Cerebellar cortex (tissue), 1 donor: Measurements from ENCODE around the gene PRKAR2A.

Experiments
- DNase-seq: peaks from one replicate; pipeline ENCODE4 v3.0.0-alpha.2; 2015; ENCODE audit warnings: low spot score

Gene PRKAR2A

GRCh38 chr3:48847504-48848423 is at the start of gene PRKAR2A:
Gene PRKAR2A (minus strand): TSS chr3:48847874. CDS start chr3:48847596, 278 bp downstream.
- DNase-seq: peak; percentile 90

GRCh38 chr3:48896936-48897335 is 49.3 kb upstream of the PRKAR2A start:
- DNase-seq: no peak

- DNase-seq: no peak
Observed at GRCh38 chr3:48894516-48894915, 46.8 kb upstream of the PRKAR2A start.

- no peak for DNase-seq
Observed at GRCh38 chr3:48891606-48892005, 43.9 kb upstream of the PRKAR2A start.

GRCh38 chr3:48885753-48886152 is 38.1 kb upstream of the PRKAR2A start:
- DNase-seq: no peak

GRCh38 chr3:48881652-48882114 is 34.0 kb upstream of the PRKAR2A start:
- no peak for DNase-seq

GRCh38 chr3:48881006-48881405 is 33.3 kb upstream of the PRKAR2A start:
- DNase-seq: no peak

- no peak for DNase-seq
Observed at GRCh38 chr3:48879994-48880377, 32.3 kb upstream of the PRKAR2A start.

GRCh38 chr3:48879307-48879993 is 31.8 kb upstream of the PRKAR2A start:
- no peak for DNase-seq

GRCh38 chr3:48877671-48878070 is 30.0 kb upstream of the PRKAR2A start:
- no peak for DNase-seq

- no peak for DNase-seq
Observed at GRCh38 chr3:48863122-48863521, 15.4 kb upstream of the PRKAR2A start.

- no peak for DNase-seq
Observed at GRCh38 chr3:48859206-48859605, 11.5 kb upstream of the PRKAR2A start.

- DNase-seq: no peak
Observed at GRCh38 chr3:48858709-48859108, 11.0 kb upstream of the PRKAR2A start.

GRCh38 chr3:48857641-48858040 is 10.0 kb upstream of the PRKAR2A start:
- no peak for DNase-seq

GRCh38 chr3:48856469-48856868 is 8.8 kb upstream of the PRKAR2A start:
- DNase-seq: peak; percentile 9

GRCh38 chr3:48855681-48856447 is 8.2 kb upstream of the PRKAR2A start:
- DNase-seq: peak; percentile 14

- DNase-seq: no peak
Observed at GRCh38 chr3:48852151-48852550, 4.5 kb upstream of the PRKAR2A start.

- DNase-seq: no peak
Observed at GRCh38 chr3:48851407-48851806, 3.7 kb upstream of the PRKAR2A start.

- DNase-seq: no peak
Observed at GRCh38 chr3:48848816-48849515, 1.3 kb upstream of the PRKAR2A start.

GRCh38 chr3:48847053-48847503 is 596 bp downstream of the PRKAR2A start:
- peak; percentile 72 for DNase-seq

- DNase-seq: no peak
Observed at GRCh38 chr3:48845170-48845569, 2.5 kb downstream of the PRKAR2A start.

- DNase-seq: no peak
Observed at GRCh38 chr3:48837163-48837562, 10.5 kb downstream of the PRKAR2A start.
